HL-60 (cell line): ENCODE results near the gene RHAG.

Experiments used
- DNase-seq, 2 experiments: peaks; one replicate each; pipeline ENCODE4 v3.0.0-alpha.2; 2010 to 2020; ENCODE audit warnings: low read depth in 1 of 2, low spot score in 1 of 2
- H3K27ac ChIP-seq: fragments of 250-450 bp; sonication (Bioruptor Pico); replicated peaks from 2 replicates; pipeline ENCODE4 v1.5.1; 2020; ENCODE audit warnings: mild to moderate bottlenecking, moderate library complexity
- H3K27me3 ChIP-seq: fragments of 250-450 bp; sonication (Bioruptor Pico); 2 replicates; pipeline ENCODE4 v1.5.1; 2021; ENCODE audit warnings: mild to moderate bottlenecking, moderate library complexity; ENCODE audit not compliant: insufficient read depth, poor library complexity, severe bottlenecking
- H3K4me3 ChIP-seq: replicated peaks from 2 replicates; pipeline ENCODE4 v1.5.1; 2011; ENCODE audit warnings: mild to moderate bottlenecking, control low read depth, low read length; ENCODE audit not compliant: insufficient read depth
- CTCF ChIP-seq: IDR thresholded peaks from one replicate; pipeline ENCODE4 v1.5.1; 2011; ENCODE audit warnings: low read length, control low read depth, inconsistent platforms; ENCODE audit not compliant: insufficient read depth
- GABPA ChIP-seq: IDR thresholded peaks from 2 replicates; pipeline ENCODE4 v1.6.1; 2012; ENCODE audit warnings: low read depth
- POLR2AphosphoS5 ChIP-seq: IDR thresholded peaks from 2 replicates; pipeline ENCODE4 v1.6.1; 2012; ENCODE audit warnings: low read depth
- REST ChIP-seq: IDR thresholded peaks from 2 replicates; pipeline ENCODE4 v1.6.1; 2012; ENCODE audit warnings: low read depth; ENCODE audit not compliant: insufficient replicate concordance
- SPI1 ChIP-seq: IDR thresholded peaks from 2 replicates; pipeline ENCODE4 v1.6.1; 2012; ENCODE audit warnings: low read depth, mild to moderate bottlenecking, borderline replicate concordance

The RHAG gene

GRCh38 chr6:49565855-49566254 is 70.8 kb downstream of the RHAG start:
- no peak for DNase-seq
- Histone ChIP-seq H3K27me3 (no peaks in the 10 kb centered on the region), H3K4me3 (no peak overlapping the region), H3K27ac (no peak overlapping the region)
- no peak for TF ChIP-seq CTCF
- TF ChIP-seq GABPA = no peak
- TF ChIP-seq POLR2AphosphoS5 = no peak
- no peak for TF ChIP-seq SPI1

GRCh38 chr6:49565261-49565660 is 71.4 kb downstream of the RHAG start:
- Histone ChIP-seq H3K27ac (no peak overlapping the region), H3K4me3 (no peak overlapping the region), H3K27me3 (no peaks in the 10 kb centered on the region)
- DNase-seq = no peak
- TF ChIP-seq POLR2AphosphoS5 (no peak), CTCF (no peak), GABPA (no peak), SPI1 (no peak), REST (no peak)

- Histone ChIP-seq H3K27ac (no peak overlapping the region), H3K27me3 (no peaks in the 10 kb centered on the region), H3K4me3 (no peak overlapping the region)
- no peak for DNase-seq
- no peak for TF ChIP-seq CTCF
- TF ChIP-seq GABPA = no peak
- TF ChIP-seq POLR2AphosphoS5 = no peak
- no peak for TF ChIP-seq SPI1
- TF ChIP-seq REST = no peak
These were observed 72.1 kb downstream of the RHAG start for GRCh38 chr6:49564552-49564951.
